HCT116 (cell line): ENCODE measurements around the gene XPNPEP3.

Experiments used
- CEBPB ChIP-seq: IDR thresholded peaks from 2 replicates; pipeline ENCODE4 v1.6.1; 2012; ENCODE audit warnings: low read depth
- CTCF ChIP-seq, 3 experiments: fragments of 200-600 bp in 1 of 3; sonication (generic) in 1 of 3; IDR thresholded peaks in 2 of 3; conservative IDR thresholded peaks in 1 of 3; 2 replicates each; pipeline ENCODE4 v1.5.1; 2012 to 2017; ENCODE audit warnings: low read depth in 2 of 3, low read length in 2 of 3, antibody characterized with exemption in 1 of 3, borderline replicate concordance in 1 of 3, control low read depth in 1 of 3, mild to moderate bottlenecking in 1 of 3, mixed read lengths in 1 of 3, mixed run types in 1 of 3, moderate library complexity in 1 of 3; ENCODE audit not compliant: insufficient read depth in 1 of 3
- ELF1 ChIP-seq: IDR thresholded peaks from 2 replicates; pipeline ENCODE4 v1.6.1; 2012; ENCODE audit warnings: low read depth, borderline replicate concordance
- EZH2 ChIP-seq: fragments of 200-600 bp; sonication (generic); IDR thresholded peaks from 2 replicates; pipeline ENCODE4 v1.6.1; 2017; ENCODE audit warnings: antibody characterized with exemption, mixed run types
- MAX ChIP-seq: IDR thresholded peaks from 2 replicates; pipeline ENCODE4 v1.6.1; 2012
- POLR2A ChIP-seq: IDR thresholded peaks from 2 replicates; pipeline ENCODE4 v1.7.0; 2011; ENCODE audit warnings: borderline replicate concordance; ENCODE audit not compliant: insufficient read depth, insufficient read length; ENCODE audit errors: extremely low read depth
- POLR2AphosphoS5 ChIP-seq: IDR thresholded peaks from 2 replicates; pipeline ENCODE4 v1.6.1; 2011; ENCODE audit warnings: mild to moderate bottlenecking, low read depth, low read length, moderate library complexity
- REST ChIP-seq: IDR thresholded peaks from 2 replicates; pipeline ENCODE4 v1.6.1; 2012; ENCODE audit warnings: low read depth
- SIN3A ChIP-seq: IDR thresholded peaks from 2 replicates; pipeline ENCODE4 v1.6.1; 2012; ENCODE audit warnings: low read depth
- TCF7L2 ChIP-seq: IDR thresholded peaks from 2 replicates; pipeline ENCODE4 v1.7.0; 2011; ENCODE audit warnings: borderline replicate concordance, inconsistent platforms; ENCODE audit not compliant: insufficient read depth, insufficient read length; ENCODE audit errors: extremely low read depth
- TF ChIP-seq, protein P1 (sequence below): IDR thresholded peaks from 2 replicates; pipeline ENCODE4 v1.6.1; 2011; ENCODE audit warnings: mild to moderate bottlenecking, low read length, moderate library complexity; ENCODE audit not compliant: insufficient replicate concordance; ENCODE audit errors: extremely low read depth

GRCh38 chr22:40808018-40808841 is 48.7 kb upstream of the XPNPEP3 start:
- TF ChIP-seq POLR2AphosphoS5, result no peak
- TF ChIP-seq REST, result no peak
- no peak for TF ChIP-seq CTCF (IDR thresholded peaks at IDR 0.05 in 2 of 3, conservative IDR thresholded peaks at IDR 0.05 in 1 of 3; ENCODE audit: borderline replicate concordance in 1 of 3, insufficient read depth in 1 of 3, low read depth in 2 of 3, low read length in 2 of 3)
- no peak for TF ChIP-seq SIN3A
- TF ChIP-seq MAX, result no peak
- no peak for TF ChIP-seq EZH2
- no peak for TF ChIP-seq CEBPB
- no peak for TF ChIP-seq TCF7L2
- TF ChIP-seq POLR2A, result no peak
- TF ChIP-seq, protein P1, sequence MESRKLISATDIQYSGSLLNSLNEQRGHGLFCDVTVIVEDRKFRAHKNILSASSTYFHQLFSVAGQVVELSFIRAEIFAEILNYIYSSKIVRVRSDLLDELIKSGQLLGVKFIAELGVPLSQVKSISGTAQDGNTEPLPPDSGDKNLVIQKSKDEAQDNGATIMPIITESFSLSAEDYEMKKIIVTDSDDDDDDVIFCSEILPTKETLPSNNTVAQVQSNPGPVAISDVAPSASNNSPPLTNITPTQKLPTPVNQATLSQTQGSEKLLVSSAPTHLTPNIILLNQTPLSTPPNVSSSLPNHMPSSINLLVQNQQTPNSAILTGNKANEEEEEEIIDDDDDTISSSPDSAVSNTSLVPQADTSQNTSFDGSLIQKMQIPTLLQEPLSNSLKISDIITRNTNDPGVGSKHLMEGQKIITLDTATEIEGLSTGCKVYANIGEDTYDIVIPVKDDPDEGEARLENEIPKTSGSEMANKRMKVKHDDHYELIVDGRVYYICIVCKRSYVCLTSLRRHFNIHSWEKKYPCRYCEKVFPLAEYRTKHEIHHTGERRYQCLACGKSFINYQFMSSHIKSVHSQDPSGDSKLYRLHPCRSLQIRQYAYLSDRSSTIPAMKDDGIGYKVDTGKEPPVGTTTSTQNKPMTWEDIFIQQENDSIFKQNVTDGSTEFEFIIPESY, result no peak
- TF ChIP-seq ELF1, result no peak
